HepG2 (cell line): ENCODE data around the gene TYW1B. TPM values are rescaled to one million over a fixed set of nuclear protein-coding genes. Genes with fewer than 3 reads are reported as not detected.
"Not testable (repeated sequence)": the region's sequence is repeated elsewhere in the genome, so short reads cannot be mapped to it uniquely, and the experiment has no call there.

Experiments used
- ATAC-seq: fragments of 200-7000 bp; cut with Tn5 transposase; 3 replicates; pipeline ENCODE4 v1.9.1; 2020; ENCODE audit warnings: mild to moderate bottlenecking, moderate library complexity
- BruUV-seq: library from RNA; stranded (reverse); fragments of 400-500 nt; replicated peaks from 2 replicates; lab custom pipeline; 2021; lab: Mats Ljungman, UMichigan
- CTCF ChIA-PET: fragments of 300-600 bp; formaldehyde crosslinking; extraction: SDS; loops from one replicate; lab custom pipeline; 2021; ENCODE audit warnings: low total read pairs, inconsistent platforms, low intra/inter-chr PET ratio; lab: Yijun Ruan, JAX
- POLR2A ChIA-PET: fragments of 350-600 bp; sonication (Branson Sonifier 250); formaldehyde crosslinking; loops from one replicate; lab custom pipeline; 2020; ENCODE audit warnings: antibody characterized with exemption, inconsistent platforms; lab: Yijun Ruan, JAX
- DNase-seq: peaks from one replicate; pipeline ENCODE4 v3.0.0-alpha.2; 2015; ENCODE audit warnings: low spot score
- FAIRE-seq: peaks from 3 replicates; lab custom pipeline; 2011; peaks lifted over from hg19 to GRCh38; lab: Jason Lieb, UNC
- H2AFZ ChIP-seq: one replicate; pipeline ENCODE4 v1.6.1; 2011; ENCODE audit warnings: low read length, inconsistent platforms
- H3K27ac ChIP-seq: fragments of 300-600 bp; 3 replicates; pipeline ENCODE4 v1.8.0; 2011; ENCODE audit warnings: mixed run types, mild to moderate bottlenecking, mixed read lengths, low read length, inconsistent platforms; ENCODE audit not compliant: insufficient read depth; ENCODE audit errors: extremely low read length
- H3K27me3 ChIP-seq, 2 experiments: fragments of 200-600 bp in 1 of 2; 2 replicates in 1 of 2; 3 replicates in 1 of 2; pipeline versions ENCODE4 v1.6.0 to v1.8.0; 2011; ENCODE audit warnings: low read length in 2 of 2, mild to moderate bottlenecking in 2 of 2, moderate library complexity in 2 of 2, inconsistent platforms in 1 of 2; ENCODE audit not compliant: insufficient read depth in 2 of 2, control insufficient read depth in 1 of 2
- H3K36me3 ChIP-seq, 2 experiments: fragments of 200-600 bp in 1 of 2; replicated peaks in 1 of 2; 2 replicates in 1 of 2; 3 replicates in 1 of 2; pipeline versions ENCODE4 v1.5.1 to v1.8.0; 2011; ENCODE audit warnings: low read length in 2 of 2, inconsistent platforms in 1 of 2; ENCODE audit not compliant: insufficient read depth in 2 of 2, control insufficient read depth in 1 of 2
- H3K4me1 ChIP-seq: 2 replicates; pipeline ENCODE4 v1.5.1; 2012; ENCODE audit warnings: low read length, inconsistent platforms; ENCODE audit not compliant: insufficient read depth
- H3K4me2 ChIP-seq: 2 replicates; pipeline ENCODE4 v1.6.0; 2011; ENCODE audit warnings: low read depth, low read length, inconsistent platforms
- H3K4me3 ChIP-seq, 3 experiments: fragments of 200-600 bp in 1 of 3; sonication (generic), shearing (Covaris generic) in 1 of 3; replicated peaks in 1 of 3; 2 replicates each; pipeline ENCODE4 v1.5.1; 2011 to 2016; ENCODE audit warnings: low read length in 3 of 3, inconsistent platforms in 2 of 3, low read depth in 2 of 3, mild to moderate bottlenecking in 2 of 3, control low read depth in 1 of 3, mixed read lengths in 1 of 3; ENCODE audit not compliant: insufficient read depth in 1 of 3
- H3K79me2 ChIP-seq: one replicate; pipeline ENCODE4 v1.6.1; 2011; ENCODE audit warnings: low read length, inconsistent platforms; ENCODE audit not compliant: insufficient read depth
- H3K9ac ChIP-seq: 2 replicates; pipeline ENCODE4 v1.6.0; 2011; ENCODE audit warnings: mild to moderate bottlenecking, low read depth, low read length, inconsistent platforms; ENCODE audit not compliant: insufficient read depth
- H3K9me3 ChIP-seq: 2 replicates; pipeline ENCODE4 v1.5.1; 2012; ENCODE audit warnings: mild to moderate bottlenecking, low read length
- H4K20me1 ChIP-seq: 2 replicates; pipeline ENCODE4 v1.6.0; 2011; ENCODE audit warnings: inconsistent platforms, mild to moderate bottlenecking, low read length, moderate library complexity; ENCODE audit not compliant: insufficient read depth
- CCAR2 ChIP-seq: fragments of 200-400 bp; formaldehyde crosslinking; optimal IDR thresholded peaks from 2 replicates; pipeline ENCODE3; 2018; ENCODE audit warnings: low read depth, mild to moderate bottlenecking, low read length, moderate library complexity
- DBP ChIP-seq: sonication (generic); formaldehyde crosslinking; IDR thresholded peaks from 2 replicates; pipeline ENCODE4 v1.4.0; 2020; ENCODE audit warnings: missing genetic modification reagents; ENCODE audit errors: not compliant biosample characterization
- KDM6A ChIP-seq: IDR thresholded peaks from 2 replicates; pipeline ENCODE4 v1.6.1; 2016; ENCODE audit warnings: low read depth
- SMAD1 ChIP-seq: sonication (generic); formaldehyde crosslinking; IDR thresholded peaks from 2 replicates; pipeline ENCODE4 v1.4.0; 2020; ENCODE audit warnings: missing genetic modification reagents, low read depth, mild to moderate bottlenecking, borderline replicate concordance
- ZNF33A ChIP-seq: sonication (generic); formaldehyde crosslinking; IDR thresholded peaks from 2 replicates; pipeline ENCODE4 v1.5.1; 2020; ENCODE audit warnings: missing genetic modification reagents, mild to moderate bottlenecking, moderate library complexity, borderline replicate concordance
- ZNF737 ChIP-seq: sonication (generic); formaldehyde crosslinking; IDR thresholded peaks from 2 replicates; pipeline ENCODE4 v1.5.0; 2020; ENCODE audit warnings: missing genetic modification reagents, mild to moderate bottlenecking, borderline replicate concordance
- WGBS: methylation state at CpG from one replicate; pipeline ENCODE4 v1.1.6; 2017; ENCODE audit warnings: low lambda C conversion rate; 5-methylcytosine and 5-hydroxymethylcytosine counted together
- in situ Hi-C: cut with HindIII; loops from 2 replicates; pipeline ENCODE4 v1.10.0; 2017; ENCODE audit warnings: low pct_unique_long_range_greater_than_20kb; ENCODE audit not compliant: extremely low pct_ligation_motif_present
- intact Hi-C: fragments of 100-400 bp; cut with micrococcal nuclease; formaldehyde crosslinking; loops from one replicate; pipeline ENCODE4 v1.10.0; 2022; ENCODE audit not compliant: unreplicated experiment
- polyA plus RNA-seq, 8 experiments: library from polyadenylated mRNA; depleted of rRNA in 3 of 8; stranded (reverse) in 7 of 8; unstranded in 1 of 8; fragments of >200 nt; fragmentation: Illumina TruSeq in 4 of 8; extraction: Trizol in 4 of 8; gene quantifications; 2 replicates each; pipeline versions ENCODE4 v1.2.1 to v1.2.3, GENCODE V29; 2011 to 2016; ENCODE audit warnings: low read depth in 4 of 8, missing spikeins in 1 of 8, mixed read lengths in 1 of 8; ENCODE audit not compliant: insufficient read depth in 1 of 8
- total RNA-seq, 5 experiments: library from RNA; depleted of rRNA; stranded (reverse); fragments of >200 nt; fragmentation: Illumina TruSeq; extraction: Trizol; gene quantifications; 2 replicates each; pipeline ENCODE4 v1.2.3, GENCODE V29; 2016; ENCODE audit warnings: low read depth in 1 of 5
- TF ChIP-seq, protein P1 (sequence below): sonication (generic); formaldehyde crosslinking; conservative IDR thresholded peaks from 2 replicates; pipeline ENCODE4 v1.8.0; 2022; ENCODE audit warnings: missing genetic modification reagents
- TF ChIP-seq, protein P2 (sequence below): sonication (generic); formaldehyde crosslinking; IDR thresholded peaks from 2 replicates; pipeline ENCODE4 v1.5.1; 2020; ENCODE audit warnings: mild to moderate bottlenecking, moderate library complexity, missing genetic modification reagents

TYW1B gene
- total and polyA plus RNA-seq, 2 of the 13 experiments (the other 11 are each of a cell fraction or from before 2014, with no cell fraction given): 2.0 to 5.5 TPM

DNA sequence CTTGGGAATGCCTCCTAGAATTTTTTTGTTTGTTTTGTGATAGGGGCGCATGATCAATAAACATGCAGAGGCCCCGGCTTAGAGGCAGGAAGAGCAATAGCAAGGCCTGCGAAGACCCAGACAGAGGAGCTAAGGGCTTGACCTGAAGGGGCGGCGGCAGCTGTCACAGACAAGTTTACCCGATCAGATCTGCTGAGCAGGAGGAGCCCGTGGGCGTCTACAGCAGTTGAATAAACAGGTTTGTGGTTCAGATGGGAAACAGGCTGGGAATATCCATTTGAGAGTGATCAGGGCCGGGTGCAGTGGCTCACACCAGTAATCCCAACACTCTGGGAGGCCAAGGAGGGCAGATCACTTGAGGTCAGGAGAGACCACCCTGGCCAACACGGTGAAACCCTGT is 289.9 kb downstream of the TYW1B start:
- WGBS: 9% methylated on average over 7 of the region's 10 CpGs
- ATAC-seq: peak; percentile 63; the same call in 2 of the 3 replicates
- Histone ChIP-seq H4K20me1 (no peaks in the 10 kb centered on the region), H3K4me2 (no peak overlapping the region), H3K27me3 (no peaks in the 10 kb centered on the region), H3K4me3 (no peak overlapping the region), H3K9me3 (no peaks in the 10 kb centered on the region), H3K4me1 (no peaks in the 10 kb centered on the region)
- ChIA-PET CTCF (no interaction called here), POLR2A (no interaction called here)
- intact Hi-C loops: no loop called here
- FAIRE-seq: no peak
- in situ Hi-C loops: no loop called here
- BruUV-seq: no TSS peak
- TF ChIP-seq CCAR2 (no peak), ZNF33A (no peak), KDM6A (no peak), SMAD1 (no peak), ZNF737 (CRISPR knock-in tag) (no peak), DBP (CRISPR knock-in tag) (no peak)
- TF ChIP-seq, protein P1, sequence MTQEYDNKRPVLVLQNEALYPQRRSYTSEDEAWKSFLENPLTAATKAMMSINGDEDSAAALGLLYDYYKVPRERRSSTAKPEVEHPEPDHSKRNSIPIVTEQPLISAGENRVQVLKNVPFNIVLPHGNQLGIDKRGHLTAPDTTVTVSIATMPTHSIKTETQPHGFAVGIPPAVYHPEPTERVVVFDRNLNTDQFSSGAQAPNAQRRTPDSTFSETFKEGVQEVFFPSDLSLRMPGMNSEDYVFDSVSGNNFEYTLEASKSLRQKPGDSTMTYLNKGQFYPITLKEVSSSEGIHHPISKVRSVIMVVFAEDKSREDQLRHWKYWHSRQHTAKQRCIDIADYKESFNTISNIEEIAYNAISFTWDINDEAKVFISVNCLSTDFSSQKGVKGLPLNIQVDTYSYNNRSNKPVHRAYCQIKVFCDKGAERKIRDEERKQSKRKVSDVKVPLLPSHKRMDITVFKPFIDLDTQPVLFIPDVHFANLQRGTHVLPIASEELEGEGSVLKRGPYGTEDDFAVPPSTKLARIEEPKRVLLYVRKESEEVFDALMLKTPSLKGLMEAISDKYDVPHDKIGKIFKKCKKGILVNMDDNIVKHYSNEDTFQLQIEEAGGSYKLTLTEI (CRISPR knock-in tag): no peak
- TF ChIP-seq, protein P2, sequence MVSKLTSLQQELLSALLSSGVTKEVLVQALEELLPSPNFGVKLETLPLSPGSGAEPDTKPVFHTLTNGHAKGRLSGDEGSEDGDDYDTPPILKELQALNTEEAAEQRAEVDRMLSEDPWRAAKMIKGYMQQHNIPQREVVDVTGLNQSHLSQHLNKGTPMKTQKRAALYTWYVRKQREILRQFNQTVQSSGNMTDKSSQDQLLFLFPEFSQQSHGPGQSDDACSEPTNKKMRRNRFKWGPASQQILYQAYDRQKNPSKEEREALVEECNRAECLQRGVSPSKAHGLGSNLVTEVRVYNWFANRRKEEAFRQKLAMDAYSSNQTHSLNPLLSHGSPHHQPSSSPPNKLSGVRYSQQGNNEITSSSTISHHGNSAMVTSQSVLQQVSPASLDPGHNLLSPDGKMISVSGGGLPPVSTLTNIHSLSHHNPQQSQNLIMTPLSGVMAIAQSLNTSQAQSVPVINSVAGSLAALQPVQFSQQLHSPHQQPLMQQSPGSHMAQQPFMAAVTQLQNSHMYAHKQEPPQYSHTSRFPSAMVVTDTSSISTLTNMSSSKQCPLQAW (CRISPR knock-in tag): no peak
- TF ChIP-seq, all 625 proteins: peak for 0
- no peak overlapping the region for H2AFZ ChIP-seq
- no peak overlapping the region for H3K9ac ChIP-seq
- no peaks in the 10 kb centered on the region for H3K79me2 ChIP-seq
- H3K36me3 ChIP-seq: no peaks in the 10 kb centered on the region
- H3K27ac ChIP-seq: no peak overlapping the region
- DNase-seq: peak; percentile 4

DNA sequence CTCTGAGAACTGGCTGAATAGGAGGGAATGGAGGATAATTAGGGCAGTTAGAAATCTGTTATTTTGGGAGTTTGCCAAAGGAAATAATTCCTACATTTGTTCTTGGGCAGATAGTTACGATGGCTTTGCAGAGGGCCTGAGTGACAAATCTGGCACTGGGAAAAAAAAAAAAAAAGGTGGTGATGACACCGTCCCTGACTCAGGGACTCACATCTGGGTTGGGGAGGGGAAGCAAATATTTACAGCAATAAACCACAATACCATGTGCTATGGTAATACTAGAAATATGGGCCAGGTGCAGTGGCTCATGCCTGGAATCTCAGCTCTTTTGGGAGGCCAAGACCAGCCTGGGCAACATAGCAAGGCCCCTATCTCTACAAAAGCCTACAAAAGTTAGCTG is 292.0 kb downstream of the TYW1B start:
- H3K79me2 ChIP-seq, H3K9ac ChIP-seq, intact Hi-C loops, H3K36me3 ChIP-seq, CTCF ChIA-PET, H3K27me3 ChIP-seq, H3K4me2 ChIP-seq, H3K9me3 ChIP-seq, ATAC-seq, H3K27ac ChIP-seq, DNase-seq, POLR2A ChIA-PET, in situ Hi-C loops, H4K20me1 ChIP-seq, H3K4me1 ChIP-seq, H2AFZ ChIP-seq, BruUV-seq, H3K4me3 ChIP-seq: not testable (repeated sequence)
- WGBS: 4% methylated on average over 2 of the region's 2 CpGs
- FAIRE-seq: peak; percentile 21

DNA sequence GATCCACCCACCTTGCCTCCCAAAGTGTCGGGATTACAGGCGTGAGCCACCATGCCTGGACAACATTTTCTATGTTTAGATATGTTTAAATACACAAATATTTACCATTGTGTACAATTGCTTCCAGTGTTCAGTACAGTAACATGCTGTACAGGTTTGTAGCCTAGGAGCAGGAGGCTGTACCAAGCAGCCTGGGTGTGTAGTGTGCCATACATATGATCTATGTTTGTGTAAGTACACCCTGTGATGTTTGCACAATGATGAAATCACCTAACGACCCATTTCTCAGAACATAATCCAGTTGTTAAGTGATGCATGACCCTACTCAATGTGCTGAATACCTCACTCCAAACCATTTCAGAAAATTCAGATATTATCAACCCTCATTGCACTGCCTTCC is 297.0 kb downstream of the TYW1B start:
- H3K4me3 ChIP-seq, H3K4me1 ChIP-seq, H3K79me2 ChIP-seq, POLR2A ChIA-PET, H3K9ac ChIP-seq, H4K20me1 ChIP-seq, BruUV-seq, FAIRE-seq, CTCF ChIA-PET, in situ Hi-C loops, H3K9me3 ChIP-seq, H3K27me3 ChIP-seq, H3K4me2 ChIP-seq, H3K27ac ChIP-seq, DNase-seq, H2AFZ ChIP-seq, H3K36me3 ChIP-seq, intact Hi-C loops, ATAC-seq: not testable (repeated sequence)
- WGBS: no CpG with 5 or more reads among the region's 3 CpGs
